DOHH2 (cell line): Measurements from ENCODE around the gene PEX10.

Experiments used
- CTCF ChIP-seq: fragments of 200-600 bp; sonication (generic); IDR thresholded peaks from one replicate; pipeline ENCODE4 v1.5.1; 2014; ENCODE audit warnings: antibody characterized with exemption, mild to moderate bottlenecking, low read depth, low read length; ENCODE audit not compliant: poor library complexity, severe bottlenecking
- EZH2phosphoT487 ChIP-seq: fragments of 200-600 bp; sonication (generic); IDR thresholded peaks from 2 replicates; pipeline ENCODE4 v1.6.1; 2017; ENCODE audit warnings: borderline replicate concordance, mild to moderate bottlenecking, antibody characterized with exemption, low read length, moderate library complexity, mixed read lengths

GRCh38 chr1:2407991-2408275 is 4.4 kb downstream of the PEX10 start:
- TF ChIP-seq CTCF = no peak
- no peak for TF ChIP-seq EZH2phosphoT487
